Frontal cortex (tissue), 4 donors: ENCODE results near the gene ZNF41. TPM values are rescaled to one million over a fixed set of nuclear protein-coding genes. Genes with fewer than 3 reads are reported as not detected.

Experiments
- DNase-seq, 2 donors: peaks; one replicate each; pipeline ENCODE4 v3.0.0; 2012; ENCODE audit warnings: low spot score in 2 of 2
- FAIRE-seq: peaks from 2 replicates; lab custom pipeline; 2012; peaks lifted over from hg19 to GRCh38; lab: Jason Lieb, UNC
- total RNA-seq: library from RNA; depleted of rRNA; stranded (reverse); fragments of >200 nt; gene quantifications from one replicate; pipeline ENCODE4 v1.2.3, GENCODE V29; 2014
- donor health status: control.
- donor health status: control.
- donor health status: control.

The ZNF41 gene
- total RNA-seq, 1 donor from 2014 or later = 12.2 TPM

DNA sequence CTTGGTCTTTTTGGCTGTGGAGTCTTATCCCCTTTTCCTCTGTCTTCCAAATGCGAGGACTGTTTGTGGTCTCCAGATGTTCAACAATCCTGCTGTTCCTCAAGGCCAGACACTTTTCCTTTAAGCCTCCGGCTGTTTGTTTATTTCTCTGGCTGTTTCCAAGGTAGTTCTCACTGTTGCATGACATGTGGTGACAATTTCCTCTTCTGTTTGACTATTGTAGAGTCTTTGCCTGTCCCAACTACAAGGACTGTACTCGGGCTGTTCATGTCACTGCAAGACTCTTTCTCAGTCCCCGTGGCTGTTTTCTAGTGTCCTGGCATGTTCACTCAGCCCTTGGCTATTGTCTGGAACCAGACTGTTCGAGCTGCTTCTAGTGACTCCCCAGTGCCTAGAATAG, 62.1 kb downstream of the ZNF41 start:
- no peak for FAIRE-seq

DNA sequence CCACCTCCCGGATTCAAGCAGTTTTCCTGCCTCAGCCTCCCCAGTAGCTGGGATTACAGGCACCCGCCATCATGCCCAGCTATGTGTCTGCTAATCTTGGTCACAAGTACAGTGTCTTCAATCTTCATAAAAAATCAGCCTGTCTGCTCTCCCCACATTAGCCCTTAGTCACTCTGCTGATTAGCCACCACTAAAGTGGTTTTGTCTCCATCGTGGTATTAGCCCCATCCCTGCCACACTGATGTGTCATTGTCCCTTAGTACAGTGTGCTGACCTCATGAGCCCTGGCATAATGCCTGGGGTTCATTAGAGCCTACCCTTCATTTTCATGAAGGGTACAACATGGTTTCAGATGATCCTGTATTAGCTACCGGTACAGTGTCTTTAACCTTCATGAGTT, 62.8 kb downstream of the ZNF41 start:
- FAIRE-seq (no peak), DNase-seq (no peak)

More for the DNA sequence above, 62.1 kb downstream of the ZNF41 start:
- no peak for DNase-seq

DNA sequence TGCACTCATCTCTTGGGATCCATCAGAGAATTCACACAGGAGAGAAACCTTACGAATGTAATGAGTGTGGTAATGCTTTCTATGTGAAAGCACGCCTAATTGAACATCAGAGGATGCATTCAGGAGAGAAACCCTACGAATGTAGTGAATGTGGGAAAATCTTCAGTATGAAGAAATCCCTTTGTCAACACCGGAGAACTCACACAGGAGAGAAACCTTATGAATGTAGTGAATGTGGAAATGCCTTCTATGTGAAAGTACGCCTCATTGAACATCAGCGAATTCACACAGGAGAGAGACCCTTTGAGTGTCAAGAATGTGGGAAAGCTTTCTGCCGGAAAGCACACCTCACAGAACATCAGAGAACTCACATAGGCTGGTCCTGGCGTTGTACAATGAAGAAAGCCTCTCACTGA, 69.8 kb downstream of the ZNF41 start:
- FAIRE-seq (no peak), DNase-seq (no peak)

Other genes with a start within 250 kb of the ZNF41 start
- 4.9 TPM for gene ZNF157, start 112.6 kb downstream of the ZNF41 start, total RNA-seq
- gene ARAF, start 78.0 kb upstream of the ZNF41 start, total RNA-seq = 4.5 TPM
- gene TIMP1, start 99.2 kb upstream of the ZNF41 start, total RNA-seq = 2.9 TPM
- gene SYN1, start 136.6 kb upstream of the ZNF41 start, total RNA-seq = 14.7 TPM
- gene CFP, start 146.7 kb upstream of the ZNF41 start, total RNA-seq = 0.82 TPM
- gene ELK1, start 167.3 kb upstream of the ZNF41 start, total RNA-seq = 17.5 TPM
- 86.0 TPM for gene UXT, start 176.0 kb upstream of the ZNF41 start, total RNA-seq